HCT116 (cell line): Measurements from ENCODE around the gene NDC1. TPM values are rescaled to one million over a fixed set of nuclear protein-coding genes. Genes with fewer than 3 reads are reported as not detected.
"Not testable (repeated sequence)": the region's sequence is repeated elsewhere in the genome, so short reads cannot be mapped to it uniquely, and the experiment has no call there.

Experiments
- ATAC-seq: fragments of 200-7000 bp; cut with Tn5 transposase; 2 replicates; pipeline ENCODE4 v1.9.1; 2020; ENCODE audit warnings: mild to moderate bottlenecking, moderate library complexity
- BruUV-seq: library from RNA; stranded (reverse); fragments of 400-500 nt; replicated peaks from 2 replicates; lab custom pipeline; 2021; lab: Mats Ljungman, UMichigan
- CTCF ChIA-PET: fragments of 300-600 bp; sonication (Branson Sonifier 250); formaldehyde crosslinking; loops from one replicate; lab custom pipeline; 2021; ENCODE audit warnings: antibody characterized with exemption; lab: Charles Lee
- POLR2A ChIA-PET: fragments of 300-600, 350-600 bp; sonication (Branson Sonifier 250); formaldehyde crosslinking; loops from one replicate; lab custom pipeline; 2021; ENCODE audit warnings: antibody characterized with exemption; lab: Charles Lee
- RAD21 ChIA-PET, 2 experiments: fragments of 300-600 bp; sonication (Branson Sonifier 250); formaldehyde crosslinking; loops; one replicate each; lab custom pipeline; 2023; ENCODE audit warnings: low total read pairs in 2 of 2; ENCODE audit not compliant: uncharacterized antibody in 2 of 2, unreplicated experiment in 2 of 2, low non-redundant PET in 1 of 2; lab: Charles Lee
- DNase-seq: peaks from one replicate; pipeline ENCODE4 v3.0.0-alpha.2; 2010; ENCODE audit warnings: low read depth, low spot score
- H2AFZ ChIP-seq: fragments of 200-600 bp; shearing (Covaris generic), sonication (generic); 2 replicates; pipeline ENCODE4 v1.6.1; 2017; ENCODE audit warnings: low read depth, mixed run types, mixed read lengths, antibody characterized with exemption, low read length; ENCODE audit not compliant: poor library complexity, severe bottlenecking
- H3K27ac ChIP-seq: 2 replicates; pipeline ENCODE4 v1.5.1; 2012; ENCODE audit warnings: low read depth, low read length
- H3K27me3 ChIP-seq: fragments of 200-600 bp; sonication (generic); 2 replicates; pipeline ENCODE4 v1.6.1; 2016; ENCODE audit warnings: mixed run types, low read length, mixed read lengths; ENCODE audit not compliant: insufficient read depth
- H3K36me3 ChIP-seq, 2 experiments: fragments of 200-500 bp in 1 of 2; fragments of 200-600 bp in 1 of 2; sonication (Bioruptor generic) in 1 of 2; sonication (generic) in 1 of 2; 2 replicates each; pipeline versions ENCODE4 v1.5.1 to v1.6.1; 2014 to 2016; ENCODE audit warnings: low read length in 2 of 2, inconsistent platforms in 1 of 2, mixed read lengths in 1 of 2, mixed run types in 1 of 2; ENCODE audit not compliant: insufficient read depth in 2 of 2, control insufficient read depth in 1 of 2
- H3K4me1 ChIP-seq, 2 experiments: fragments of 200-600 bp in 1 of 2; sonication (generic) in 1 of 2; 2 replicates each; pipeline versions ENCODE4 v1.5.1 to v1.6.1; 2012 to 2017; ENCODE audit warnings: low read length in 2 of 2, inconsistent platforms in 1 of 2, mild to moderate bottlenecking in 1 of 2, mixed read lengths in 1 of 2, mixed run types in 1 of 2, moderate library complexity in 1 of 2; ENCODE audit not compliant: insufficient read depth in 2 of 2, control insufficient read depth in 1 of 2
- H3K4me2 ChIP-seq: fragments of 200-600 bp; sonication (generic); 2 replicates; pipeline ENCODE4 v1.6.1; 2017; ENCODE audit warnings: mixed run types, low read length, mixed read lengths
- H3K4me3 ChIP-seq, 2 experiments: fragments of 200-600 bp in 1 of 2; sonication (generic) in 1 of 2; replicated peaks in 1 of 2; 2 replicates each; pipeline ENCODE4 v1.5.1; 2011 to 2016; ENCODE audit warnings: low read length in 2 of 2, control low read depth in 1 of 2, low read depth in 1 of 2, mild to moderate bottlenecking in 1 of 2, mixed read lengths in 1 of 2, mixed run types in 1 of 2
- H3K79me2 ChIP-seq: fragments of 200-600 bp; sonication (generic); 2 replicates; pipeline ENCODE4 v1.6.1; 2017; ENCODE audit warnings: mild to moderate bottlenecking, mixed run types, low read length, moderate library complexity, mixed read lengths; ENCODE audit not compliant: insufficient read depth
- H3K9ac ChIP-seq: fragments of 200-600 bp; sonication (generic); 2 replicates; pipeline ENCODE4 v1.6.1; 2016; ENCODE audit warnings: low read length, mixed read lengths
- H3K9me2 ChIP-seq: fragments of 200-600 bp; sonication (generic), shearing (Covaris generic); 2 replicates; pipeline ENCODE4 v1.6.1; 2017; ENCODE audit warnings: mixed run types, mild to moderate bottlenecking, moderate library complexity; ENCODE audit not compliant: insufficient read depth
- H3K9me3 ChIP-seq, 2 experiments: fragments of 200-500 bp in 1 of 2; fragments of 200-600 bp in 1 of 2; sonication (Bioruptor generic) in 1 of 2; sonication (generic) in 1 of 2; 2 replicates each; pipeline ENCODE4 v1.6.1; 2014 to 2017; ENCODE audit warnings: low read length in 2 of 2, mixed read lengths in 2 of 2, inconsistent platforms in 1 of 2, low read depth in 1 of 2, mild to moderate bottlenecking in 1 of 2, mixed run types in 1 of 2, moderate library complexity in 1 of 2; ENCODE audit not compliant: control insufficient read depth in 1 of 2, insufficient read depth in 1 of 2
- H4K20me1 ChIP-seq: fragments of 200-600 bp; sonication (generic), shearing (Covaris generic); 2 replicates; pipeline ENCODE4 v1.6.1; 2017; ENCODE audit warnings: mixed run types, mild to moderate bottlenecking, moderate library complexity; ENCODE audit not compliant: insufficient read depth
- EGR1 ChIP-seq: IDR thresholded peaks from 2 replicates; pipeline ENCODE4 v1.6.1; 2012; ENCODE audit warnings: low read depth
- FOSL1 ChIP-seq: IDR thresholded peaks from 2 replicates; pipeline ENCODE4 v1.6.1; 2012; ENCODE audit warnings: low read depth
- JUND ChIP-seq: IDR thresholded peaks from 2 replicates; pipeline ENCODE4 v1.6.1; 2012
- POLR2AphosphoS5 ChIP-seq: IDR thresholded peaks from 2 replicates; pipeline ENCODE4 v1.6.1; 2011; ENCODE audit warnings: mild to moderate bottlenecking, low read depth, low read length, moderate library complexity
- SP1 ChIP-seq: IDR thresholded peaks from 2 replicates; pipeline ENCODE4 v1.6.1; 2012; ENCODE audit warnings: low read depth
- ZFX ChIP-seq: fragments of 450-650 bp; IDR thresholded peaks from 2 replicates; pipeline ENCODE4 v1.6.1; 2017
- ZNF274 ChIP-seq: fragments of 200-500 bp; sonication (Bioruptor generic); IDR thresholded peaks from 2 replicates; pipeline ENCODE4 v1.6.1; 2014; ENCODE audit warnings: mild to moderate bottlenecking, low read depth, low read length, inconsistent platforms
- intact Hi-C: fragments of 100-400 bp; cut with micrococcal nuclease; formaldehyde crosslinking; loops from 2 replicates; pipeline ENCODE4 v1.10.0; 2022
- total RNA-seq: library from RNA; stranded (reverse); gene quantifications from one replicate; pipeline ENCODE4 v1.2.1, GENCODE V29; 2021; ENCODE audit not compliant: unreplicated experiment
- TF ChIP-seq, protein P1 (sequence below): IDR thresholded peaks from 2 replicates; pipeline ENCODE4 v1.6.1; 2011; ENCODE audit warnings: mild to moderate bottlenecking, low read length, moderate library complexity; ENCODE audit not compliant: insufficient replicate concordance; ENCODE audit errors: extremely low read depth
- TF ChIP-seq, protein P2 (sequence below): IDR thresholded peaks from 2 replicates; pipeline ENCODE4 v1.6.1; 2012
- TF ChIP-seq, protein P3 (sequence below): IDR thresholded peaks from 2 replicates; pipeline ENCODE4 v1.6.1; 2012

Gene NDC1
- total RNA-seq, 1 experiment from 2014 or later, result 54.7 TPM

DNA sequence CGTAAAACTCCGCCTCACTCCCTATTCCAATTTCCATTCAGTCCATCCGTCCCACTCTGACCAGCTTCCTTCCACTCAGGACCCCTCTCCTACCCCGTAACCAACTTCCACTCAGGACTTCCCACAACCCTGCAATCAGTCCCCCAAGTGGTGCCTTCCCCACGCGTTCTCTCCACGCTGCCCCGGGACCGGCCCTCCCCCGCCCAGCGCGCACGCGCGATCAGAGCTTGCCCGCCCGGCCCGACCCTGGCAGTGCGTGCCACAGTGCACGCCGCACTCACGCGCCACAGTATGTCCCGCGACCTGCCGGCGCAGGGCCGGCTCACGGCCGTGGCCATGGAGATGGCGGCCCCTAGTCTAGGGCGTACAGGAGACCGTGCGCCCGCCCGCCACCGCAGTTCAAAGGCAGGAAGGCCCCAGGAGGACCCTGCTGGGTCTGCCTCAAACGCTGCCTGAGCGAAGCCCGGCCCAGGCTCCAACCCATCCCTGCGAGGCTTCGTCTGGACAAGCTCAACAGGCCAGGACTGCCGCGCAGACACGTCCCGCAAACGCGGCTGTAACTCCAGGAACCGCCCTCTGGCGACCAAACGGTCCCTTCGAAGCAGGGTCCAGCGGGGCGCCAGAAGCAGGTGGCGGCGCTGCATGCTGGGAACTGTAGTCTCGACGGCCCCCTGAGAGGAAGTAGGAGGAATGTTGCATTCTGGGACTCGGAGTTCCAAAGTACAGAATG, at the start of gene NDC1 (continued):
- TF ChIP-seq, protein P1, sequence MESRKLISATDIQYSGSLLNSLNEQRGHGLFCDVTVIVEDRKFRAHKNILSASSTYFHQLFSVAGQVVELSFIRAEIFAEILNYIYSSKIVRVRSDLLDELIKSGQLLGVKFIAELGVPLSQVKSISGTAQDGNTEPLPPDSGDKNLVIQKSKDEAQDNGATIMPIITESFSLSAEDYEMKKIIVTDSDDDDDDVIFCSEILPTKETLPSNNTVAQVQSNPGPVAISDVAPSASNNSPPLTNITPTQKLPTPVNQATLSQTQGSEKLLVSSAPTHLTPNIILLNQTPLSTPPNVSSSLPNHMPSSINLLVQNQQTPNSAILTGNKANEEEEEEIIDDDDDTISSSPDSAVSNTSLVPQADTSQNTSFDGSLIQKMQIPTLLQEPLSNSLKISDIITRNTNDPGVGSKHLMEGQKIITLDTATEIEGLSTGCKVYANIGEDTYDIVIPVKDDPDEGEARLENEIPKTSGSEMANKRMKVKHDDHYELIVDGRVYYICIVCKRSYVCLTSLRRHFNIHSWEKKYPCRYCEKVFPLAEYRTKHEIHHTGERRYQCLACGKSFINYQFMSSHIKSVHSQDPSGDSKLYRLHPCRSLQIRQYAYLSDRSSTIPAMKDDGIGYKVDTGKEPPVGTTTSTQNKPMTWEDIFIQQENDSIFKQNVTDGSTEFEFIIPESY, result no peak
- no peak for TF ChIP-seq ZNF274
- TF ChIP-seq SP1, result peak; percentile 88
- TF ChIP-seq JUND, result no peak
- TF ChIP-seq, protein P2, sequence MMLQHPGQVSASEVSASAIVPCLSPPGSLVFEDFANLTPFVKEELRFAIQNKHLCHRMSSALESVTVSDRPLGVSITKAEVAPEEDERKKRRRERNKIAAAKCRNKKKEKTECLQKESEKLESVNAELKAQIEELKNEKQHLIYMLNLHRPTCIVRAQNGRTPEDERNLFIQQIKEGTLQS, result no peak
- peak; percentile 38; the same call in 1 of the 2 replicates for TF ChIP-seq EGR1
- TF ChIP-seq POLR2AphosphoS5, result peak; percentile 39
- TF ChIP-seq FOSL1, result no peak
- TF ChIP-seq, protein P3, sequence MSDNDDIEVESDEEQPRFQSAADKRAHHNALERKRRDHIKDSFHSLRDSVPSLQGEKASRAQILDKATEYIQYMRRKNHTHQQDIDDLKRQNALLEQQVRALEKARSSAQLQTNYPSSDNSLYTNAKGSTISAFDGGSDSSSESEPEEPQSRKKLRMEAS, result peak; percentile 76
- peak; percentile 78 for TF ChIP-seq ZFX

DNA sequence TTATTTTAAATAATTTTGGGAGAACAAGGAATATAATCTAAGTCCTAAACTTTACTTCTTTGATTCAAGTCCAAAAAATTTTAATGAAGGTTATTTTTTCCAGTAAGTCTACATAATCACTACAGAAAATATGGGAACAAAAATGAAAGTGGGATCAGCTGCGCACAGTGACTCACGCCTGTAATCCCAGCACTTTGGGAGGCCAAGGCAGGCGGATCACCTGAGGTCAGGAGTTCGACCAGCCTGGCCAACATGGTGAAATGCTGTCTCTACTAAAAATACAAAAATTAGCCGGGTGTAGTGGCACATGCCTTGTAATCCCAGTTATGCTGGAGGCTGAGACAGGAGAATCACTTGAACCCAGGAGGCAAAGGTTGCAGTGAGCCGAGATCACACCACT, 45.5 kb upstream of the NDC1 start:
- RAD21 ChIA-PET, H3K4me1 ChIP-seq: not testable (repeated sequence)

DNA sequence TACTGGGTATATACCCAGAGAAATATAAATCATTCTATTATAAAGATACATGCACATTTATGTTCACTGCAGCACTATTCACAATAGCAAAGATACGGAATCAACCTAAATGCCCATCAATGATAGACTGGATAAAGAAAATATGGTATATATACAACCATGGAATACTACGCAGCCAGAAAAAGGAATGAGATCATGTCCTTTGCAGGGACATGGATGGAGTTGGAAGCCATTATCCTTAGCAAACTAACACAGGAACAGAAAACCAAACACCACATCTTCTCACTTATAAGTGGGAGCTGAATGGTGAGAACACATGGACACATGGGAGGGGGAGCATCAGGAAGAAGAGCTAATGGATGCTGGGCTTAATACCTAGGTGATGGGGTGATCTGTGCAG, 43.8 kb upstream of the NDC1 start:
- H3K4me3 ChIP-seq, H2AFZ ChIP-seq, POLR2A ChIA-PET, H3K79me2 ChIP-seq, ATAC-seq, H4K20me1 ChIP-seq, H3K9me2 ChIP-seq, H3K4me1 ChIP-seq, DNase-seq, H3K36me3 ChIP-seq, H3K9ac ChIP-seq, RAD21 ChIA-PET, intact Hi-C loops, H3K27ac ChIP-seq, H3K4me2 ChIP-seq, BruUV-seq, H3K9me3 ChIP-seq, H3K27me3 ChIP-seq: not testable (repeated sequence)
- CTCF ChIA-PET, result interaction anchor here (1.4 kb wide), 1 partner anchor 64 kb away, joined by 4 read pairs; the partner anchor contains the start of gene IFT25

More for the DNA sequence above, 45.5 kb upstream of the NDC1 start:
- intact Hi-C loops, POLR2A ChIA-PET, H3K9me3 ChIP-seq, H3K4me3 ChIP-seq, ATAC-seq, H3K36me3 ChIP-seq, H3K27ac ChIP-seq, H3K79me2 ChIP-seq, H4K20me1 ChIP-seq, BruUV-seq, DNase-seq, H3K4me2 ChIP-seq, H3K9me2 ChIP-seq, H2AFZ ChIP-seq, H3K27me3 ChIP-seq, CTCF ChIA-PET, H3K9ac ChIP-seq: not testable (repeated sequence)
